Colonic mucosa (tissue), 4 donors: ENCODE measurements around the gene CCDC30. TPM values are rescaled to one million over a fixed set of nuclear protein-coding genes. Genes with fewer than 3 reads are reported as not detected.

Experiments
- DNase-seq: peaks from one replicate; pipeline ENCODE4 v3.0.0-alpha.2; 2020
- H3K27ac ChIP-seq: fragments of 200-600 bp; one replicate; pipeline ENCODE4 v1.8.0; 2021
- H3K27me3 ChIP-seq: fragments of 200-600 bp; one replicate; pipeline ENCODE4 v1.8.0; 2021
- H3K36me3 ChIP-seq: fragments of 200-600 bp; one replicate; pipeline ENCODE4 v1.8.0; 2021
- H3K4me1 ChIP-seq: fragments of 200-600 bp; one replicate; pipeline ENCODE4 v1.8.0; 2021; ENCODE audit warnings: mild to moderate bottlenecking
- H3K4me3 ChIP-seq: fragments of 200-600 bp; one replicate; pipeline ENCODE4 v1.8.0; 2021
- H3K9ac ChIP-seq, 2 donors: one replicate each; pipeline ENCODE4 v1.7.0; 2013; ENCODE audit warnings: control low read depth in 2 of 2, low read depth in 2 of 2, low read length in 2 of 2
- H3K9me3 ChIP-seq: fragments of 200-600 bp; one replicate; pipeline ENCODE4 v1.8.0; 2021
- CTCF ChIP-seq: fragments of 200-600 bp; IDR thresholded peaks from one replicate; pipeline ENCODE4 v1.8.0; 2022; ENCODE audit warnings: antibody characterized with exemption, mild to moderate bottlenecking
- intact Hi-C: fragments of 100-400 bp; cut with DNase I; formaldehyde crosslinking; loops from one replicate; pipeline ENCODE4 v1.14.1; 2022
- total RNA-seq, 2 donors: library from RNA; stranded (reverse); fragmentation: NEBNext Ultra II Directional in 1 of 2; extraction: Animal tissue kit (Norgen Biotek cat#: 25700) in 1 of 2; gene quantifications; one replicate each; pipeline ENCODE4 v1.2.1, GENCODE V29; 2021
- donor health status: healthy.
- donor health status: DM: no; HTN: no; CAD: no.
- donor health status: DM: no; HTN: no; CAD: no.

CCDC30 gene
- total RNA-seq, 2 donors from 2014 or later, result 1.5 to 1.8 TPM

GRCh38 chr1:42551590-42551989, 88.5 kb downstream of the CCDC30 start:
- H3K27me3 ChIP-seq, result no peaks in the 10 kb centered on the region
- no peak overlapping the region for H3K4me3 ChIP-seq
- intact Hi-C loops, result no loop called here
- no peaks in the 10 kb centered on the region for H3K4me1 ChIP-seq
- H3K9me3 ChIP-seq, result no peaks in the 10 kb centered on the region
- no peak for TF ChIP-seq CTCF
- DNase-seq, result no peak
- no peaks in the 10 kb centered on the region for H3K36me3 ChIP-seq
- no peak overlapping the region for H3K9ac ChIP-seq
- no peak overlapping the region for H3K27ac ChIP-seq

GRCh38 chr1:42552636-42553035, 89.5 kb downstream of the CCDC30 start:
- no peaks in the 10 kb centered on the region for H3K27me3 ChIP-seq
- no peaks in the 10 kb centered on the region for H3K4me1 ChIP-seq
- H3K9me3 ChIP-seq, result no peaks in the 10 kb centered on the region
- no peak overlapping the region for H3K9ac ChIP-seq
- intact Hi-C loops, result no loop called here
- no peaks in the 10 kb centered on the region for H3K36me3 ChIP-seq
- no peak overlapping the region for H3K4me3 ChIP-seq
- TF ChIP-seq CTCF, result no peak
- DNase-seq, result no peak
- H3K27ac ChIP-seq, result no peak overlapping the region

GRCh38 chr1:42557230-42557851, 94.3 kb downstream of the CCDC30 start:
- no peak for TF ChIP-seq CTCF
- Histone ChIP-seq H3K9me3 (no peaks in the 10 kb centered on the region), H3K36me3 (no peaks in the 10 kb centered on the region), H3K27ac (no peak overlapping the region), H3K4me3 (no peak overlapping the region), H3K27me3 (no peaks in the 10 kb centered on the region), H3K4me1 (no peaks in the 10 kb centered on the region), H3K9ac (no peak overlapping the region)
- intact Hi-C loops, result no loop called here
- DNase-seq, result no peak

GRCh38 chr1:42567038-42567437, 104.0 kb downstream of the CCDC30 start:
- intact Hi-C loops, result no loop called here
- H3K9me3 ChIP-seq, result no peaks in the 10 kb centered on the region
- no peak overlapping the region for H3K9ac ChIP-seq
- no peak overlapping the region for H3K27ac ChIP-seq
- TF ChIP-seq CTCF, result no peak
- H3K36me3 ChIP-seq, result no peaks in the 10 kb centered on the region
- no peak for DNase-seq
- H3K4me3 ChIP-seq, result no peak overlapping the region
- no peaks in the 10 kb centered on the region for H3K4me1 ChIP-seq
- H3K27me3 ChIP-seq, result no peaks in the 10 kb centered on the region

GRCh38 chr1:42576935-42577334, 113.8 kb downstream of the CCDC30 start:
- intact Hi-C loops, result loop anchor here (5.0 kb wide), 1 partner anchor 170 kb away; no protein-coding TSS in a partner anchor
- no peak for TF ChIP-seq CTCF
- Histone ChIP-seq H3K36me3 (no peaks in the 10 kb centered on the region), H3K4me1 (no peaks in the 10 kb centered on the region), H3K4me3 (no peak overlapping the region), H3K27ac (no peak overlapping the region), H3K27me3 (no peaks in the 10 kb centered on the region), H3K9ac (no peak overlapping the region), H3K9me3 (no peaks in the 10 kb centered on the region)
- no peak for DNase-seq
